Heart left ventricle (tissue), 13 donors: ENCODE measurements around the gene SHISA9.

Source experiments
- CTCF ChIP-seq, 12 donors: fragments of 200-600 bp; sonication (generic) in 4 of 12; IDR thresholded peaks; one replicate each; pipeline versions ENCODE4 v1.5.0 to v1.8.0; 2018 to 2022; ENCODE audit warnings: antibody characterized with exemption in 12 of 12, mild to moderate bottlenecking in 5 of 12
- POLR2A ChIP-seq, 2 donors: fragments of 450-650 bp; IDR thresholded peaks; one replicate each; pipeline ENCODE4 v1.6.1; 2017; ENCODE audit warnings: antibody characterized with exemption in 2 of 2, mild to moderate bottlenecking in 2 of 2, moderate library complexity in 2 of 2
- donor health status: ischemic (EF 13 %, LVEDD 7.1; RV severe dilation, severe dysfunction).
- donor health status: DM: no; HTN: yes; CAD: no.
- donor health status: DM: no; HTN: no; CAD: no.
- donor health status: ischemic (EF 25% LVEDD 6.9; RV normal size, moderate dysfunction).
- donor health status: ischemic (EF 25% LVEDD 5.7; RV mildly dilated, moderate dysfunction).
- donor health status: ischemic (EF 35%, LVEDD 5.7; RV mildly dilated, moderate dysfunction).
- donor health status: nonischemic (EF 11% LVEDD 7.7; RV severe dilation, severe dysfunction).
- donor health status: DM: yes; HTN: yes; CAD: no.
- donor health status: PGD.
- donor health status: ischemic (EF 29% LVEDD 5.4; RV normal size, mild dysfunction).
- donor health status: nonischemic (EF 23%, LVEDD 6.1; RV moderate dilation, normal function).

GRCh38 chr16:12941896-12942295 is 40.5 kb downstream of the SHISA9 start:
- no peak for TF ChIP-seq CTCF (IDR thresholded peaks at IDR 0.05)
- TF ChIP-seq POLR2A (IDR thresholded peaks at IDR 0.05), result no peak
